NCI-H82 treated with DMSO at 0.1 percent for 48 hours (cell line): ENCODE measurements around the gene COPS2.
"Not testable (repeated sequence)": the region's sequence is repeated elsewhere in the genome, so short reads cannot be mapped to it uniquely, and the experiment has no call there.

Experiments
- DNase-seq: peaks from one replicate; lab custom pipeline; 2025; ENCODE audit not compliant: unreplicated experiment; lab: John Stamatoyannopoulos, UW

COPS2 gene

DNA sequence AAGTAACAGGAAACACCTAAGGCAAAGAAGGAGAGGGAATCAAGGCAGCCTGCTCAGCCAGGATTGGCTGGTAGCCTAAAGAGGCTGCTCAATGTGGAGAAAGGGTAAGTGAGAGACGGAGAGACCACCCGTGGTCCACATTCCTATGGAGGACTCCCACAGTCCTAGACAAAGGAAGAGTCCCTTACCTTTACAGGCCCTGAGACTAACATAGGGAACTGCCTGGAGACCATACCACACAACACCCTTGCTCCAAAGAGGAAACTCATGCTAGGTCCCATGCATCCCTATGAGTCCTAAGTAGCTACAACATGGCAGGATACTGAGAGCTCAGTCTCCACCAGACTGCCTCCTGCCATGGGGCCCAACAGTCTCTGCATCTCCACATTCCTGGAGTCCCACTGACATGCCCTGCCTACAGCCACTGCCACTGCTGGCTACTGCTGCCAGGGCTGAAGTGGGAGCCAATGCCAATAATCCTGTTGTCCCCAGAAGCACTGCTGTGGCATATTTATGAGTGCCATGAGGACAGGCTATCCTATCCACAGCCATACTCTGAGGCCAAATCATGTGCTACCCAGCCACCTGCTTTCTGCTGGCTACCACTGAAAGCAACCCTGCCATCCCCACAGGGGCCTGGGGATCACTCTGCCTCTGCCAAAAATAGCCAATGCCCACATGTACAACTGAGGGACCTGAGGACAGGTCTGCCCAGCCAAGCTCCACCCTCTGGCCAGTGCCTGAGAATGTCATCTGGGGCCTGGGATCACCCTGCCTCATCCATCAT, 45.0 kb downstream of the COPS2 start:
- DNase-seq, result no peak

DNA sequence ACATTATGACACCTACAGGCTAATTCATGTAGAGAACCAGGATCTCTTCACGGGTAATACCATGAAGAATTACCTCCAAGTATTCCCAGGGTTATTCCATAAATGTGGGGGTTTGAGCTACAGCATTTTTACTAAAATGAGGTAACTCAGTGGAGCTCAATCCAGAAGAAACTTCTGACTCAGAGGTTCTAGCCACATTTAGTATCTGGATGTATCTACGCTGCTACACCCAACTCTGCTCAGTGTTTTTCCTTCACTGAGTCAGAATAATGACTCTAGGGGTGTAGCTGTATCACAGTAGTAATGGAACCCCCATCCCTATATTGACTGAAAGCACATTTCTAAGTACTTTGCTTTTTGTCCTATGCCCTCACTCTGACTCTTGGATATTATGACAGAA, 52.4 kb downstream of the COPS2 start:
- no peak for DNase-seq

DNA sequence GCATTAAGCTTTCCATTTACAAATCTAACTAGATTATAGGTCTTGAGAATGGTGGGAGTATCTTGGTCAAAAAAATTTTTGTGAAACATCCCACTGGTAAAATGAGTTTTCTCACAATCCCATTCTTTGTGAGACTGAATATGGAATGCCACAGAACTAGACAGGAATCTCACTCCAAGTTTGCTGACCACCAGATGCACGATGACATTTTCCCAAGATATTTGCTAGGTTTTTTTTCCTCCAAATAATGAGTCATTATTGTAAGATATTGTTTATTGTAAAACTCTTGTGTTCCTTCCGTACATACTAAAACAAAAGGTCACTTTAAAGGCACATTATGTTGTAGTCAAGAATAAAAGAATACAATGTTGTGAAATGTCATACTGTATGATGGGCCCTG, 53.9 kb downstream of the COPS2 start:
- DNase-seq, result no peak

DNA sequence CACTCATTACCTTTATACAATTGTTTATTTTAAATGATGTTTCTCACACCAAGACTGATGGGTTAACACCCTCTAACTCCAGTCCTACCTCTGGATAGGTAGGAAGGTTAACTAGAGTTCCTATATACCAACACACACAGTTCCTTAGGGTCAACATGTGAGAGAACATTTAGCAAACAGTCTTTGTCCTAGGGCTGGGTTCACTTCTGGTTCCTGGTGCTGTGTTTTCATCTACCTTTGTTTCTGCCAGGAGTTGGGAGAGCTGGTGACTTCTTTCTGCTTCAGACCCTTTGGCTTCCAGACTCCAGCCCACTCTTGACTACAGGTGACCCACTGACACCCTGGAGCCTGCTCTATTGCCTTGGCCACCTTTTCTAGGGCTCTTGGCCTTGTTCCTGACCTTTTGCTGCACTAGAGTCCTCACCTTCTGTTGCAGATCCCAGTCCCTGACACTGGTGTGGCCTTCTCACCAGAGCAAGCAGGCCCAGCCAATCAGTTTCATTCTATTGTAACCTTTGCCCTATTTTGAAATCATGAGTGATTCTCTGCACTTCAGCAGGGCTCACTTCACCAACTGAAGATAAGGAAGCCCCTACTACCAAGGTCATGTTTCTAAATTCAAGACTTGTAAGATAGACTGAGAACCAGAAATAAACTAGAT, 59.2 kb downstream of the COPS2 start:
- DNase-seq, result no peak

DNA sequence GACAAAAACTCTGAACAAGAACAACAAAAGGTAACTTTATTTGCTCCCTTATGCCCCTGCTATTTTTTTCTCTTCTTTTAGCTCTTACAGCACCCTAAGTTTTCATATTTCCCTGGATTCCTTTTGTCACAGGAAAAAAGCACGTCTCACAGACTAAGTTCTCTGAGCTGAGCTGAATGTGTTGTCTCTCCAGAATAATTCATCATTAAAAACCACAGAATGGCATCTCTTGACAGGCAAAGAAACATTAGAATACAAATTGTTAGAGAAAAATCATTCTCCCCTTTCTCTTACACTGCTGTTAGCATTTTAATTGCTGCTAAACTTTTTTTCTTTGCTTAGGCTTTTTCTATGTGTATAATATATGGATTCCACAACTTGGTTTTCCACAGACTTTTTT, 60.5 kb downstream of the COPS2 start:
- DNase-seq, result no peak

DNA sequence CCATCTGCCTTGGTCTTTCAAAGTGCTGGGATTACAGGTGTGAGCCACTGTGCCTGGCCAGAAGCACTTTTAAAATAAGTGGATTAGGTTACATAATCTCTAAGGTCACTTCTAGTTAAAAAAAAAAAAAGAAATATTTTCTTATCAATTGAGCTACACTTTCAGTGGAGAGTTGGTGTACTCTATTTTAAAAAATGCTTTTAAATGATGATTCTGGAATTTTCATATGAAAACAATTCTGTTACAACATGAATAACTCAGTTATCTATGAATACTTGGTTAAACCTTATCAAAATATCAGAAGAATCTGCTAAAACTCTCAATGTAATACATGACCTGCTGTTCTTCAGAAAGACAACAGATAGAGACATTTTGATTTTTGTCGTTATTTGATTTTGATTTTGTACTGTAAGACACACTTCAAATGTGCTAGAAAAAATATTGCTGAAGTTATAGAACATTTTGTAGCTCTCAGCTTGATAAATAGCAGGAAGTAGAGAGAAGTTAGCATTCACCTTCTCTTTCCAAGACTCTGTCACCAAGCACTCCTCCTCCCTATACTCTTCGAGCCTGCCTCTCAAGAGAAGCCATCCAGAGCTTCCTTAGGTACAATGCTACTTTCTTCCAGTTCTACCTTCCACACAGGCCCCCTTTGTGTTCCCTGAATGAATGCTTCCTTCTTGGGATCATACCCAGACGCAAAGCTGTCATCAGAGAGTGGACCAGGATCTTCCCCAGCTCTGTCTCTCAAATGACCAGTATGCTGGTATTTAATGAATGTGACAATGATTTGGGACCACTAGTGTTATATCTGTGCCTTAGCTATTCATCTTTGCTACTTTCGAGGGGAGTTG, 61.9 kb downstream of the COPS2 start:
- DNase-seq, result no peak

DNA sequence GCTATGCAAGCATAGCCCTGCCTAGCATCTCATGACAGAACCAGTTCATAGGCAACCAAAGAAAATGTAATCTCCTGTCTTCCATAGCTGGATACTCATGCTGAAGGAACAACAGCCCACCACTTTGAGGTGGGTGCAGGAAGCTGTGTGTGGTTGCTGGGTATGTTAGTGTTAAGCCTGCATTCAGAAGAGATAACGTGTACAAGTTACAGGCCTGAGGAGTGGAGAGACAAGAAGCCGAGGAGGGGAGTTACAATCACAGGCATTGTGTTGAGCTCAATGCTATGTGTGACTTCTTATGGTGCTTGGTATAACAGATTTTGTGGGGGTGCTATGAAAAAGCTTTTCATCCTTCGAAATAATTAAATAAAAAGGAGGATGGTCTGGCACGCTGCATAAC, 66.4 kb downstream of the COPS2 start:
- no peak for DNase-seq

DNA sequence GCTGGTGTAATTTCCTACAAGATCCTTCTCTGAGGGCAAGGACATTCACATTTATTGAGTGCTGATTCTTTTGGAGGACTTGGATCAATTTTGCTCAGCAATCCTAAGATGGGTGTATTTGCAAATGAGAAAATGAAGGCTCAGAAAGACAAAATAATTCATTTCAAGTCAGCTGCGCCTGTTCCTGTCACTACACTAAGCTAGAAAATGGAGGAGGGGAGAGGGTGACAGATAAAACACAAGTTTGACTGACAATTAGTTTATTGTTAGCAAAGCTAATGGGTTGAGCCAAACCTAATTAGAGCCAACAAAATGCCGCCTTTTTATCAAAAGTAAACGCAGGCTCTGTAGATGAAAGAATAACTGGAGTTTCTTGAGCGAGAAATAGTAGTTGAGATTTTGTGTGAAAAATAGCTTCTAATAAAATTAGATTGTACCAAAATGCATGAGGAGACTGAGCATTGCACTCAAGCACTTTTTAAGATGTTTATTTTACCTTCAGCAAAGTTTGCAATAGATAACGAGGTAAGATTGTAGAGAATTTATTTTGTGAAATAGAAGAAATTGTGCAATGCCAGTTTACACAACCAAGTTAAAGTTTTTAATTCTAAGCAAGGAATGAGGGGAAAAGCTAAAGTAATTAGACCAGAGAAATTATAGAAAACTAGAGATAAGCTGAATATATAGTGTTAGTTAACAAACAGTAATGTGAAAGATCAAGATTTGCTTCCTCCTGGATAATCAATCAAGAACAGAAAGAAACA, 69.5 kb downstream of the COPS2 start:
- DNase-seq, result no peak

DNA sequence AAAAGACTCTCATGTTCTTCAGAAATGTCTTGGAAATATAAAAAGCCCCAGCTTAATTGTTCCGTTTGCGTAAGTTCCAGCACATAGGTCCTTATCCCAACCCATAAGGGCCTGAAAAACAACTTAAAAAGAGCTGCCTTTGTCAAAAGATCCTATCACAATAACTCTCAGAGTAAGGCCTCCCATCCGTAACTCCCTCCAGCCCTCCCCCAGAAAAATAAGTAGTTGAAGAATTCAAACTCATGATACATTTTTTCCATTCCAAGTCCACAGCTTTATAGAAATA, 71.2 kb downstream of the COPS2 start:
- DNase-seq, result no peak

DNA sequence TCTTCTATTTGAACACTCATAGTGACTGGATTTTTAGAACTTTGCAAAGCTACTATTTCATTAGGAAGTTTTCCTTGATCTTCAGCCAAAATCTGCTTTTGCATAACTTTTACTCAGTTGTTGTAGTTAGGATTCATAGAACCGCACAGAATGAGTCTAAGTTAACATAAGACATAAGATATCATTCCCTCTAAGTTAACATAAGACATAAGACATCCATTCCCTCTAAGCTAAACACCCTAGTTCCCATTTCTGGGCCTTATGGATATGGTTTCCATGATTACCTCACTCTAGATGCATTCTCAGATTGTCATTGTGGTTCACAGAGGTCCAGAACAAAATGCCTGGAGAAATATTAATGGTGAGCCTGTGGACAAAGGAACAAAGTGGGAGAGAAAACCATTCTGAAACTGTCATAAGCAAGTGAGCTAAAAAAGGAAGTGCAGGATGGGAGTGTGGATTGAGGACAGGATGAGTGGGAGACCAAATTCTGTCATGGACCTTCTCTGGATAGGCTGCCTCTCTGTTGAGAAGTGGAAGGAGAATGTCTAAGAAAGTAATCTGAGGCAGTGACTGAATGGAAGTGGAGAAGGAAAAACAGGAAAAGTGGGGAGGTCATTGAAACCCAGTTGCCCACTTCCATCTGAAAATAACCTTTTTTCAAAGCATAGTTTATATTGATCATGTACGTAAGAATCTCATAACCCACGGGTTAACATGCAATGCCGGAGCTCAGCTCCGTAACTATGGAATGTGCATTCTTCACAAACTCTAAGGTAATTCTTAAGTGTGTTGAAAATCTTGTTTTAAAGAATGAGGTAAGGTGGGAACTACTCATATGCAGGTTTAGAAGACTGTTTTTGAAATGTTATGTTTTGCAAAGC, 71.8 kb downstream of the COPS2 start:
- no peak for DNase-seq

DNA sequence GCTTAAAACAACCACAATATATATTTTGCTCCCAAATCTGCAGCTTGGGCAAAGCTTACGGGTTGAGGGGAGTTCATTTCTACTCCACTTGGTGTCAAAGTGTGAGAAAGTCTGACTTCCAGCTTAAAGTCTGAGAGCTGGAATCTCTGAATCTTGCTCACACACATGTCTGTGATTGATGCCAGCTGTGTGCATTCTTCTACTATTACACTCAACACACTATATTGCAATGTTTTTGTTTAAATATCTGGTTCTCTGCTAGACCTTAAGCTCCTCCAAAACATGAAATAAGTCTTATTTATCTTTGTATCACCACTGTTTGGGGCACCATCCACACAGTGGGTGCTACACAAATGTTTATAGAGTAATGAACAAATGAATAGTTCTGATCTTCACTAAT, 72.4 kb downstream of the COPS2 start:
- no peak for DNase-seq

DNA sequence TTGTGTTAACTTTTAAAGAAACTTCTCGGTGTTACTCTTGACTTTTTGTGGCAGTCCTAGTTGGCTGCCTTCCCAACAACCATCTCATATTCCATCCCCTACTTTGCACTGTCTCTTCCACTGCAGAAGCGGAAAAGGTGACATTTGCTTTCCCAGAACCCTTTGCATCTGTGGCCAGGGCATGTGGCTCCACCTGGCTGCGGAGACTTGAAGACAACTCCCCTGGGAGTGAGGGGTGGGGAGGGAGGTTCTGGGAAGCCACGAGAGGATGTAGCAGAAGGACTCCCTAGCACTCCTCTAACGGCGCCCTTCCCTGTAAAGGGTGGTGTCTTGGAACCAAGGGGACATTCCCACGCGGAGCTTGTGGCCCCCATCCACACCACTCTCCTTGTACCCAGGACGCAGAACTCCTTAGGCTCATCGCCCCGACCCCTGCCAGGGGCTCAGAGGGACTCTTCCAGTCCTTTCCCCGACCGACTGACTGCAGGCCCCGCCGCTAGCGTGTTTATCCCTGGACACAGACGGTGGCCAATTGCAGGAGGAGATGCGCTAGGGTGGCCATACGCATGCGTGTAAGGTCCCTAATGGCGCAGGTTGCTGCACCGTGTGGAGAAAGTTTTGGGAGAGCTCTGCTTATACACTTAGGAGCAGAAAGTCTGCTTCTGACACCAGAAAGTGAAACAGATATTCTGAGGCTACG, 75.9 kb downstream of the COPS2 start:
- no peak for DNase-seq

DNA sequence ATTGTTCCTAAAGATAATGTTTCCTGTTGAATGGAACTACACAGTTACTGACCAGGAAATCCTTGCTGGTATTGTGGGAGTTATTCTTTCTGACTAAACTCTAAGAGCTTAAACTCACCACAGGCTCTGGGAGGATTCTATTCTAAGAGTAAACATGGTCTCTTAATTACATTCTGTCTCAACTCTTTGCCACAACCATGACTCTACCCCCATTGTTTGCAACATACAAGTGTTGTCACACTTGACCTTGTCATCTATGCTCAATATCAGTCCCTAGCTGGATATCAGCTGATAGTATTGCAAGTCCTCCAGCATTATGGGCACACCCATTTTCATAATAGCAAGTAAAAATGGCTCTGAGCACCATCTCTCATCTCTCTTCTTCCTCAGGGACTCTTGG, 79.5 kb downstream of the COPS2 start:
- DNase-seq, result no peak

DNA sequence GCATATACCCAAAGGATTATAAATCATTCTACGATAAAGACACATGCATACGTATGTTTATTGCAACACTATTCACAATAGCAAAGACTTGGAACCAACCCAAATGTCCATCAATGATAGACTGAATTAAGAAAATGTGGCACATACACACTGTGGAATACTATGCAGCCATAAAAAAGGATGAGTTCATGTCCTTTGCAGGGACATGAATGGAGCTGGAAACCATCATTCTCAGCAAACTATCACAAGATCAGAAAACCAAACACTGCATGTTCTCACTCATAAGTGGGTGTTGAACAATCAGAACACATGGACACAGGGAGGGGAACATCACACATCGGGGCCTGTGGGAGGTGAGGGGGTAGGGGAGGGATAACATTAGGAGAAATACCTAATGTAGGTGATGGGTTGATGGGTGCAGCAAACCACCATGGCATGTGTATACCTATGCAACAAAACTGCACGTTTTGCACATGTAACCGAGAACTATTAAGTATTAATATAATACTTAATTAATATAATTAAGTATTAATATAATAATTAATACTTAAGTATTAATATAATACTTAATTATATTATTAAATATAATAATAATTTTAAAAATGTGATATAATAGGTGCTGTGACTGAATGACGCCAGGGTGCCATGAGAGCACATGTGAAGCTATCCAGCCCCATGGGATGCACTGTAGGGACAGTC, 80.7 kb downstream of the COPS2 start:
- not testable (repeated sequence) for DNase-seq
